ENCODE data around the gene PFKFB3. TPM values are rescaled to one million over a fixed set of nuclear protein-coding genes. Genes with fewer than 3 reads are reported as not detected.
A peak's percentile ranks its signal among the peaks of the same experiment; 100 is the strongest.

PFKFB3 gene
- total and polyA plus RNA-seq, 7 donors = 25.4 to 704 (median 163) TPM

GRCh38 chr10:6239213-6239991 is 36.7 kb downstream of the PFKFB3 start:
- ATAC-seq (peak; percentile 55 to 65 (median 56)), DNase-seq (peak in 1 of 2 donors; percentile 29)
- no peak overlapping the region for H3K4me3 ChIP-seq
- H3K27ac ChIP-seq = peak overlapping the region; percentile 63
- H3K9me3 ChIP-seq = no peaks in the 10 kb centered on the region
- no peaks in the 10 kb centered on the region for H3K27me3 ChIP-seq (ENCODE audit: insufficient read depth in 3 of 3, low read length in 2 of 3)
- peaks cover 0 to 18% of the 10 kb centered on the region in 2 donors for H3K36me3 ChIP-seq (ENCODE audit: insufficient read depth in 1 of 2, low read depth in 1 of 2)
- no peak for TF ChIP-seq CTCF (IDR thresholded peaks at IDR 0.05)
- 76 to 80% (median 78%) methylated on average over 15 of the region's 15 CpGs for WGBS, 3 donors
- no peaks in the 10 kb centered on the region for H3K4me1 ChIP-seq
- intact Hi-C loops (cut with DNase I) = no loop called here

- no peak for DNase-seq
- intact Hi-C loops (cut with DNase I) = no loop called here
- Histone ChIP-seq H3K36me3 (ENCODE audit: insufficient read depth in 1 of 2, low read depth in 1 of 2) (peaks cover 0 to 9% of the 10 kb centered on the region in 2 donors), H3K27ac (no peak overlapping the region), H3K27me3 (ENCODE audit: insufficient read depth in 3 of 3, low read length in 2 of 3) (no peaks in the 10 kb centered on the region), H3K9me3 (no peaks in the 10 kb centered on the region), H3K4me3 (no peak overlapping the region), H3K4me1 (no peaks in the 10 kb centered on the region)
- no peak for ATAC-seq
- 93 to 97% (median 93%) methylated on average over 16 of the region's 16 CpGs for WGBS, 3 donors
- no peak for TF ChIP-seq CTCF (IDR thresholded peaks at IDR 0.05)
These were observed 37.5 kb downstream of the PFKFB3 start for GRCh38 chr10:6240254-6240653.

- no peaks in the 10 kb centered on the region for H3K9me3 ChIP-seq
- WGBS, 3 donors = 75 to 84% (median 83%) methylated on average over 6 of the region's 6 CpGs
These were observed 39.4 kb downstream of the PFKFB3 start for GRCh38 chr10:6242089-6242488.

GRCh38 chr10:6244510-6244909 is 41.8 kb downstream of the PFKFB3 start:
- WGBS, 3 donors = 39 to 61% (median 42%) methylated on average over 7 of the region's 7 CpGs
- Histone ChIP-seq H3K4me1 (no peaks in the 10 kb centered on the region), H3K9me3 (no peaks in the 10 kb centered on the region), H3K27me3 (ENCODE audit: insufficient read depth in 3 of 3, low read length in 2 of 3) (no peaks in the 10 kb centered on the region), H3K27ac (no peak overlapping the region), H3K4me3 (no peak overlapping the region), H3K36me3 (ENCODE audit: insufficient read depth in 1 of 2, low read depth in 1 of 2) (no peaks in the 10 kb centered on the region)
- no peak for TF ChIP-seq CTCF (IDR thresholded peaks at IDR 0.05)
- no peak for DNase-seq
- no peak for ATAC-seq
- intact Hi-C loops (cut with DNase I) = no loop called here

More at GRCh38 chr10:6242089-6242488, 39.4 kb downstream of the PFKFB3 start:
- no peaks in the 10 kb centered on the region for H3K36me3 ChIP-seq (ENCODE audit: insufficient read depth in 1 of 2, low read depth in 1 of 2)
- H3K4me3 ChIP-seq = no peak overlapping the region
- DNase-seq (no peak), ATAC-seq (no peak)
- intact Hi-C loops (cut with DNase I) = no loop called here
- H3K27me3 ChIP-seq (ENCODE audit: insufficient read depth in 3 of 3, low read length in 2 of 3) = no peaks in the 10 kb centered on the region
- H3K27ac ChIP-seq = no peak overlapping the region
- no peak for TF ChIP-seq CTCF (IDR thresholded peaks at IDR 0.05)
- no peaks in the 10 kb centered on the region for H3K4me1 ChIP-seq

All from psoas muscle (tissue), 8 donors.